A549 (cell line): ENCODE results near the gene PLEKHG3. TPM values are rescaled to one million over a fixed set of nuclear protein-coding genes. Genes with fewer than 3 reads are reported as not detected.

ENCODE experiments used
- ATAC-seq, 2 experiments: fragments of 200-7000 bp in 1 of 2; fragments of >200 bp in 1 of 2; cut with Nextera tagmentation in 1 of 2; cut with Tn5 transposase in 1 of 2; 3 replicates each; pipeline versions ENCODE4 v1.8.0 to v1.9.1; 2018 to 2020; ENCODE audit warnings: mild to moderate bottlenecking in 1 of 2, moderate library complexity in 1 of 2
- CTCF ChIA-PET: fragments of 300-600 bp; sonication (Branson Sonifier 250); formaldehyde crosslinking; extraction: SDS; loops from one replicate; lab custom pipeline; 2021; ENCODE audit warnings: antibody characterized with exemption, inconsistent platforms; lab: Yijun Ruan, JAX
- POLR2A ChIA-PET: fragments of 350-600 bp; formaldehyde crosslinking; extraction: SDS; loops from one replicate; lab custom pipeline; 2021; ENCODE audit warnings: antibody characterized with exemption, inconsistent platforms; lab: Yijun Ruan, JAX
- DNase-seq, 2 experiments: peaks; one replicate each; pipeline versions ENCODE4 v3.0.0 to v3.0.0-alpha.2; 2011 to 2016; ENCODE audit warnings: low read depth in 1 of 2, low spot score in 1 of 2
- FAIRE-seq: peaks from 2 replicates; lab custom pipeline; 2011; peaks lifted over from hg19 to GRCh38; lab: Jason Lieb, UNC
- H3K27ac ChIP-seq, 2 experiments: fragments of >200 bp; sonication (Bioruptor Twin); formaldehyde crosslinking; 3 replicates each; pipeline ENCODE4 v1.5.1; 2016 to 2017
- H3K4me1 ChIP-seq: fragments of >200 bp; sonication (Bioruptor Twin); formaldehyde crosslinking; 3 replicates; pipeline ENCODE4 v1.6.1; 2016
- H3K4me2 ChIP-seq: fragments of >200 bp; sonication (Bioruptor Twin); formaldehyde crosslinking; 3 replicates; pipeline ENCODE4 v1.6.1; 2016
- H3K4me3 ChIP-seq: fragments of >200 bp; sonication (Bioruptor Twin); formaldehyde crosslinking; 3 replicates; pipeline ENCODE4 v1.5.1; 2016
- H3K9me3 ChIP-seq: fragments of >200 bp; sonication (Bioruptor Twin); formaldehyde crosslinking; 3 replicates; pipeline ENCODE4 v1.6.1; 2016
- BHLHE40 ChIP-seq: IDR thresholded peaks from 2 replicates; pipeline ENCODE4 v1.6.1; 2012; ENCODE audit warnings: low read depth, low read length, inconsistent platforms
- CEBPB ChIP-seq, 2 experiments: fragments of >200 bp in 1 of 2; sonication (Bioruptor Twin) in 1 of 2; formaldehyde crosslinking in 1 of 2; IDR thresholded peaks; 2 replicates each; pipeline ENCODE4 v1.6.1; 2012 to 2016
- EHF ChIP-seq: fragments of 250-450 bp; sonication (Bioruptor Pico); IDR thresholded peaks from 2 replicates; pipeline ENCODE4 v1.5.0; 2020; ENCODE audit warnings: mild to moderate bottlenecking
- ESRRA ChIP-seq: fragments of 150-350 bp; IDR thresholded peaks from 2 replicates; pipeline ENCODE4 v1.6.1; 2014; ENCODE audit warnings: mild to moderate bottlenecking, low read length, borderline replicate concordance
- FOSL2 ChIP-seq, 2 experiments: fragments of 450-650 bp in 1 of 2; fragments of >200 bp in 1 of 2; sonication (Bioruptor Twin) in 1 of 2; formaldehyde crosslinking; IDR thresholded peaks; 2 replicates each; pipeline versions ENCODE4 v1.5.0 to v1.6.1; 2016 to 2020; ENCODE audit warnings: mild to moderate bottlenecking in 1 of 2, moderate library complexity in 1 of 2
- HDAC2 ChIP-seq: fragments of 200-600 bp; sonication (generic); IDR thresholded peaks from 2 replicates; pipeline ENCODE4 v1.6.1; 2016
- HOXB5 ChIP-seq: fragments of 250-450 bp; sonication (Bioruptor Pico); IDR thresholded peaks from 2 replicates; pipeline ENCODE4 v1.5.0; 2020; ENCODE audit warnings: mild to moderate bottlenecking, moderate library complexity
- JUNB ChIP-seq: fragments of >200 bp; sonication (Bioruptor Twin); formaldehyde crosslinking; IDR thresholded peaks from 2 replicates; pipeline ENCODE4 v1.6.1; 2016
- KDM1A ChIP-seq: fragments of 200-600 bp; sonication (generic); IDR thresholded peaks from 2 replicates; pipeline ENCODE4 v1.6.1; 2016; ENCODE audit warnings: low read depth, mild to moderate bottlenecking
- KDM5A ChIP-seq: fragments of 200-600 bp; sonication (generic); IDR thresholded peaks from 2 replicates; pipeline ENCODE4 v1.6.1; 2016; ENCODE audit warnings: antibody characterized with exemption, mild to moderate bottlenecking
- MAFK ChIP-seq: fragments of 450-650 bp; IDR thresholded peaks from 2 replicates; pipeline ENCODE4 v1.6.1; 2014; ENCODE audit not compliant: partially characterized antibody
- MAX ChIP-seq: IDR thresholded peaks from 2 replicates; pipeline ENCODE4 v1.6.1; 2012
- MAZ ChIP-seq: fragments of 150-350 bp; IDR thresholded peaks from 2 replicates; pipeline ENCODE4 v1.6.1; 2014; ENCODE audit warnings: antibody characterized with exemption, low read depth, low read length, borderline replicate concordance
- NFE2L2 ChIP-seq: fragments of 150-350 bp; conservative IDR thresholded peaks from 2 replicates; pipeline ENCODE4 v1.6.1; 2014; ENCODE audit warnings: low read length
- PBX3 ChIP-seq: IDR thresholded peaks from 2 replicates; pipeline ENCODE4 v1.6.1; 2012
- POLR2A ChIP-seq: IDR thresholded peaks from 2 replicates; pipeline ENCODE4 v1.6.1; 2012; ENCODE audit warnings: mild to moderate bottlenecking, low read length
- RARB ChIP-seq: fragments of 250-450 bp; sonication (Bioruptor Pico); IDR thresholded peaks from 2 replicates; pipeline ENCODE4 v1.8.0; 2021; ENCODE audit warnings: mild to moderate bottlenecking, moderate library complexity
- RCOR1 ChIP-seq: fragments of 150-350 bp; IDR thresholded peaks from 2 replicates; pipeline ENCODE4 v1.6.1; 2014; ENCODE audit warnings: antibody characterized with exemption, low read length, low read depth
- ZC3H11A ChIP-seq: fragments of 450-650 bp; IDR thresholded peaks from 2 replicates; pipeline ENCODE4 v1.6.1; 2014; ENCODE audit warnings: antibody characterized with exemption, mild to moderate bottlenecking
- ZFP36 ChIP-seq: fragments of 450-650 bp; IDR thresholded peaks from 2 replicates; pipeline ENCODE4 v1.6.1; 2014; ENCODE audit warnings: borderline replicate concordance; ENCODE audit not compliant: partially characterized antibody
- ZNF302 ChIP-seq: fragments of 250-450 bp; sonication (Bioruptor Pico); IDR thresholded peaks from 2 replicates; pipeline ENCODE4 v1.9.0; 2021; ENCODE audit warnings: inconsistent platforms, mild to moderate bottlenecking, moderate library complexity
- ZSCAN20 ChIP-seq: fragments of 250-450 bp; sonication (Bioruptor Pico); IDR thresholded peaks from 2 replicates; pipeline ENCODE4 v1.8.0; 2022; ENCODE audit warnings: mild to moderate bottlenecking, moderate library complexity
- WGBS: methylation state at CpG from one replicate; pipeline ENCODE4 v1.1.6; 2017; ENCODE audit errors: missing lambda C conversion rate; 5-methylcytosine and 5-hydroxymethylcytosine counted together
- polyA plus RNA-seq, 4 experiments: library from polyadenylated mRNA; depleted of rRNA in 3 of 4; stranded (reverse); fragments of >200 nt; fragmentation: RNase III in 1 of 4; extraction: RNeasy Plus Mini Kit Qiagen cat#74134 plus additional on column Dnase treatment in 1 of 4; gene quantifications; 2 replicates in 3 of 4; 3 replicates in 1 of 4; pipeline ENCODE4 v1.2.3, GENCODE V29; 2011 to 2017

PLEKHG3 gene
- polyA plus RNA-seq, 2 of the 4 experiments (the other 2 are of a cell fraction): 21.9 to 30.5 TPM

- peak in 1 of 2 experiments; percentile 7; a peak in 2 of 6 replicates for ATAC-seq
- CTCF ChIA-PET: interaction anchor here (0.7 to 15.1 kb wide), 5 partner anchors 8 to 1080 kb away, joined by 3 to 147 read pairs (median 4); no protein-coding TSS in a partner anchor
- WGBS: 90% methylated on average over 3 of the region's 3 CpGs
- POLR2A ChIA-PET: no interaction called here
- no peaks in the 10 kb centered on the region for H3K9me3 ChIP-seq
- peak overlapping the region; percentile 62 to 85 for H3K27ac ChIP-seq
- DNase-seq: no peak
- no peak for FAIRE-seq
- H3K4me3 ChIP-seq: no peak overlapping the region
- H3K4me2 ChIP-seq: peak overlapping the region; percentile 17; the same call in 2 of the 3 replicates
- no peak for TF ChIP-seq PBX3
- TF ChIP-seq MAFK: no peak
- no peak for TF ChIP-seq HDAC2
- TF ChIP-seq ZSCAN20: no peak
- TF ChIP-seq ZNF302 (CRISPR knock-in tag): no peak
- TF ChIP-seq JUNB: no peak
- no peak for TF ChIP-seq EHF
- no peak for TF ChIP-seq KDM5A
- no peak for TF ChIP-seq NFE2L2
- TF ChIP-seq RARB: no peak
- TF ChIP-seq KDM1A: no peak
- TF ChIP-seq ESRRA: no peak
- no peak for TF ChIP-seq HOXB5 (CRISPR knock-in tag)
- TF ChIP-seq FOSL2 (IDR thresholded peaks at IDR 0.05): no peak
- TF ChIP-seq FOSL2 (CRISPR knock-in tag; IDR thresholded peaks at IDR 0.05): no peak
- H3K4me1 ChIP-seq: peaks cover 28% of the 10 kb centered on the region
Measured at GRCh38 chr14:64680714-64681065, 23.5 kb upstream of the PLEKHG3 start.

- ATAC-seq (peak; percentile 19 to 64; a peak in 3 of 6 replicates), FAIRE-seq (no peak), DNase-seq (peak in 1 of 2 experiments; percentile 56)
- Histone ChIP-seq H3K4me1 (peaks cover 28% of the 10 kb centered on the region), H3K9me3 (no peaks in the 10 kb centered on the region), H3K4me3 (no peak overlapping the region), H3K4me2 (peak overlapping the region; percentile 36; the same call in 2 of the 3 replicates), H3K27ac (peak overlapping the region; percentile 64 to 85)
- CTCF ChIA-PET: interaction anchor here (0.6 to 15.1 kb wide), 5 partner anchors 10 to 210 kb away, joined by 3 to 147 read pairs (median 8); no protein-coding TSS in a partner anchor
- POLR2A ChIA-PET: interaction anchor here (1.0 kb wide), 1 partner anchor 38 kb away, joined by 3 read pairs; no protein-coding TSS in a partner anchor
- TF ChIP-seq MAX: no peak
- TF ChIP-seq ZFP36: peak; percentile 18
- WGBS: 68% methylated on average over 11 of the region's 15 CpGs
Measured at GRCh38 chr14:64681796-64682710, 22.2 kb upstream of the PLEKHG3 start.

- FAIRE-seq (no peak), DNase-seq (no peak), ATAC-seq (no peak)
- WGBS: 98% methylated on average over 5 of the region's 5 CpGs
- ChIA-PET POLR2A (interaction anchor here (1.0 kb wide), 1 partner anchor 37 kb away, joined by 3 read pairs; no protein-coding TSS in a partner anchor), CTCF (interaction anchor here (1.2 to 15.1 kb wide), 4 partner anchors 11 to 209 kb away, joined by 3 to 147 read pairs (median 13); no protein-coding TSS in a partner anchor)
- Histone ChIP-seq H3K9me3 (no peaks in the 10 kb centered on the region), H3K4me1 (peaks cover 28% of the 10 kb centered on the region), H3K4me2 (no peak overlapping the region), H3K27ac (peak overlapping the region in 1 of 2 experiments; percentile 85; a peak in 4 of 6 replicates)
- no peak for TF ChIP-seq HDAC2
- no peak for TF ChIP-seq RCOR1
- no peak for TF ChIP-seq MAZ
- TF ChIP-seq BHLHE40: no peak
- no peak for TF ChIP-seq CEBPB (IDR thresholded peaks at IDR 0.05)
- no peak for TF ChIP-seq ZC3H11A
- no peak for TF ChIP-seq POLR2A
- TF ChIP-seq, all 56 proteins: peak for 0
- no peak overlapping the region for H3K4me3 ChIP-seq
Measured at GRCh38 chr14:64682843-64683242, 21.4 kb upstream of the PLEKHG3 start.
